GM04504 (cell line): ENCODE results near the gene C17orf78.
"Not testable (repeated sequence)": the region's sequence is repeated elsewhere in the genome, so short reads cannot be mapped to it uniquely, and the experiment has no call there.

ENCODE experiments used
- DNase-seq: peaks from one replicate; pipeline ENCODE4 v3.0.0-alpha.2; 2012; ENCODE audit warnings: low read depth

Gene C17orf78

DNA sequence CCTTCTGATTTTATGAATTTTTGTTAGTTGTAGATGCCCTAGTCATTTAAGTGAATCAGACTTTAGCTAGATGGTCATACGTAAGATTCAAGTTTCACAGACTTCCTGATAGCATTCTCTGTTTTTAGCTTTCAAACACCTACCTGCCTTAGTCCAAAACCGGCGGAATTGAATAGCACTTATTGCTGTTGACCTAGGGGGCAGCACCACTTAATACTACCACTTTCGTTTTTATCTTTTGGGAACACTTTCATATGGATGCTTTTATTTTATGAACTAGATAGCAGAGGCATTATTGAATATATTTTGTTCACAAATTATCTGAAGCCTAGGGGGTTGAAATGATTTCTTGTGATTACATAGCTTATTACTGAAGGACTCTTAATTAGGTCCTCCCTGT is 62.4 kb downstream of the C17orf78 start:
- DNase-seq, result no peak

DNA sequence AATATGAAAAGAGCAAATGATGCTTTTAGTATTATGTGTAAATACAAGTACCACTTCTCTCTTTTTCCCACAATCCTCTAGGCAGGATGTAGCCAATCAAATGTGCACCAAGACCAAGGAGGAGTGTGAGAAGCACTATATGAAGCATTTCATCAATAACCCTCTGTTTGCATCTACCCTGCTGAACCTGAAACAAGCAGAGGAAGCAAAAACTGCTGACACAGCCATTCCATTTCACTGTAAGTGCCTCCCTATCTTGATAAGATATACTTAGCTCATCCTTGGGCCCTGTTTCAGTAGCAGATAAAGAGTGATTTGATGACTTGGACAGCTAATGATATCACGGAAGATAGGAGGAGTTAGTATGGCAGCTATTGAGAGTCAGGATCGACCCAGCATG is 64.6 kb downstream of the C17orf78 start:
- no peak for DNase-seq

GRCh38 chr17:37441369-37442014 is 65.7 kb downstream of the C17orf78 start:
- DNase-seq, result not testable (repeated sequence)
